Measurements from ENCODE around the gene IFI27.

IFI27 gene

DNA sequence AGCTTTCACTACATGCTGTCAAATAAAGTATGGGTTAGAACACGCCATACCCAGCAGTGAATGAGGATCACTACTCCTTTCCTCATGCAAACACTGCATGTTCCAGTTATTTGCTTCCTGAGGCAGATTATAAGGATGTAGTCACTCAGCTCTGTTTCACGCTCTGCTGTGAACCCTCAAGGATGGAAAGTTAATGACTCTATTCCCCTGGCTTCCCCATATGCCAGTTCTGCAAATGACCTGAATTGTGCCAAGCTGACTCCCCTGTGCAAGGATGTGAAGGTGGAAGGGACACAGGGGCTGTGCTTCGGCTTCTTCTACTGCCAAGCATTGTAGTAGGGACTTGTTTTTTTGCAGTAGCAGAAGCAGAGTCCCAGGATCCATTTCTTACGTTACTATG is 22.6 kb upstream of the IFI27 start:
- no peaks in the 10 kb centered on the region for H3K9me3 ChIP-seq (ENCODE audit: control insufficient read depth, insufficient read depth, low read depth, low read length)
- H3K36me3 ChIP-seq (ENCODE audit: control insufficient read depth in 2 of 2, insufficient read depth in 1 of 2, low read length in 2 of 2) = no peaks in the 10 kb centered on the region
- H3K27ac ChIP-seq (ENCODE audit: extremely low read depth, low read depth, low read length) = no peak overlapping the region
- TF ChIP-seq, protein P1, sequence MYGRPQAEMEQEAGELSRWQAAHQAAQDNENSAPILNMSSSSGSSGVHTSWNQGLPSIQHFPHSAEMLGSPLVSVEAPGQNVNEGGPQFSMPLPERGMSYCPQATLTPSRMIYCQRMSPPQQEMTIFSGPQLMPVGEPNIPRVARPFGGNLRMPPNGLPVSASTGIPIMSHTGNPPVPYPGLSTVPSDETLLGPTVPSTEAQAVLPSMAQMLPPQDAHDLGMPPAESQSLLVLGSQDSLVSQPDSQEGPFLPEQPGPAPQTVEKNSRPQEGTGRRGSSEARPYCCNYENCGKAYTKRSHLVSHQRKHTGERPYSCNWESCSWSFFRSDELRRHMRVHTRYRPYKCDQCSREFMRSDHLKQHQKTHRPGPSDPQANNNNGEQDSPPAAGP (tag by site-specific recombination; IDR thresholded peaks at IDR 0.05) = no peak
- no peak for TF ChIP-seq ZNF654 (tag by site-specific recombination; IDR thresholded peaks at IDR 0.05; ENCODE audit: low read depth)
- TF ChIP-seq, protein P2, sequence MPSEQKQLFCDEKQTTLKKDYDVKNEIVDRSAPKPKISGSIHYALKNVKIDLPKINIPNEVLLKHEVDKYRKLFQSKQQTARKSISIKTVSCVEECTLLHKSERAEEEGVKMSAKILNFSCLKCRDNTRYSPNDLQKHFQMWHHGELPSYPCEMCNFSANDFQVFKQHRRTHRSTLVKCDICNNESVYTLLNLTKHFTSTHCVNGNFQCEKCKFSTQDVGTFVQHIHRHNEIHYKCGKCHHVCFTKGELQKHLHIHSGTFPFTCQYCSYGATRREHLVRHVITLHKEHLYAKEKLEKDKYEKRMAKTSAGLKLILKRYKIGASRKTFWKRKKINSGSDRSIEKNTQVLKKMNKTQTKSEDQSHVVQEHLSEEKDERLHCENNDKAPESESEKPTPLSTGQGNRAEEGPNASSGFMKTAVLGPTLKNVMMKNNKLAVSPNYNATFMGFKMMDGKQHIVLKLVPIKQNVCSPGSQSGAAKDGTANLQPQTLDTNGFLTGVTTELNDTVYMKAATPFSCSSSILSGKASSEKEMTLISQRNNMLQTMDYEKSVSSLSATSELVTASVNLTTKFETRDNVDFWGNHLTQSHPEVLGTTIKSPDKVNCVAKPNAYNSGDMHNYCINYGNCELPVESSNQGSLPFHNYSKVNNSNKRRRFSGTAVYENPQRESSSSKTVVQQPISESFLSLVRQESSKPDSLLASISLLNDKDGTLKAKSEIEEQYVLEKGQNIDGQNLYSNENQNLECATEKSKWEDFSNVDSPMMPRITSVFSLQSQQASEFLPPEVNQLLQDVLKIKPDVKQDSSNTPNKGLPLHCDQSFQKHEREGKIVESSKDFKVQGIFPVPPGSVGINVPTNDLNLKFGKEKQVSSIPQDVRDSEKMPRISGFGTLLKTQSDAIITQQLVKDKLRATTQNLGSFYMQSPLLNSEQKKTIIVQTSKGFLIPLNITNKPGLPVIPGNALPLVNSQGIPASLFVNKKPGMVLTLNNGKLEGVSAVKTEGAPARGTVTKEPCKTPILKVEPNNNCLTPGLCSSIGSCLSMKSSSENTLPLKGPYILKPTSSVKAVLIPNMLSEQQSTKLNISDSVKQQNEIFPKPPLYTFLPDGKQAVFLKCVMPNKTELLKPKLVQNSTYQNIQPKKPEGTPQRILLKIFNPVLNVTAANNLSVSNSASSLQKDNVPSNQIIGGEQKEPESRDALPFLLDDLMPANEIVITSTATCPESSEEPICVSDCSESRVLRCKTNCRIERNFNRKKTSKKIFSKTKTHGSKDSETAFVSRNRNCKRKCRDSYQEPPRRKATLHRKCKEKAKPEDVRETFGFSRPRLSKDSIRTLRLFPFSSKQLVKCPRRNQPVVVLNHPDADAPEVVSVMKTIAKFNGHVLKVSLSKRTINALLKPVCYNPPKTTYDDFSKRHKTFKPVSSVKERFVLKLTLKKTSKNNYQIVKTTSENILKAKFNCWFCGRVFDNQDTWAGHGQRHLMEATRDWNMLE (tag by site-specific recombination; conservative IDR thresholded peaks at IDR 0.05; ENCODE audit: low read depth) = no peak
- TF ChIP-seq, protein P3, sequence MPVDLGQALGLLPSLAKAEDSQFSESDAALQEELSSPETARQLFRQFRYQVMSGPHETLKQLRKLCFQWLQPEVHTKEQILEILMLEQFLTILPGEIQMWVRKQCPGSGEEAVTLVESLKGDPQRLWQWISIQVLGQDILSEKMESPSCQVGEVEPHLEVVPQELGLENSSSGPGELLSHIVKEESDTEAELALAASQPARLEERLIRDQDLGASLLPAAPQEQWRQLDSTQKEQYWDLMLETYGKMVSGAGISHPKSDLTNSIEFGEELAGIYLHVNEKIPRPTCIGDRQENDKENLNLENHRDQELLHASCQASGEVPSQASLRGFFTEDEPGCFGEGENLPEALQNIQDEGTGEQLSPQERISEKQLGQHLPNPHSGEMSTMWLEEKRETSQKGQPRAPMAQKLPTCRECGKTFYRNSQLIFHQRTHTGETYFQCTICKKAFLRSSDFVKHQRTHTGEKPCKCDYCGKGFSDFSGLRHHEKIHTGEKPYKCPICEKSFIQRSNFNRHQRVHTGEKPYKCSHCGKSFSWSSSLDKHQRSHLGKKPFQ (tag by site-specific recombination; IDR thresholded peaks at IDR 0.05) = no peak
- no peak for TF ChIP-seq KLF9 (tag by site-specific recombination; IDR thresholded peaks at IDR 0.05; ENCODE audit: low read depth)
- TF ChIP-seq ZNF785 (tag by site-specific recombination; IDR thresholded peaks at IDR 0.05) = no peak
- no peak for TF ChIP-seq ZNF660 (tag by site-specific recombination; IDR thresholded peaks at IDR 0.05)
- no peak for TF ChIP-seq ZNF423 (tag by site-specific recombination; IDR thresholded peaks at IDR 0.05)
- TF ChIP-seq ZNF211 (tag by site-specific recombination; IDR thresholded peaks at IDR 0.05; ENCODE audit: low read depth) = no peak
- TF ChIP-seq ZNF510 (tag by site-specific recombination; IDR thresholded peaks at IDR 0.05; ENCODE audit: insufficient replicate concordance) = no peak
- no peak for TF ChIP-seq ZNF324 (tag by site-specific recombination; IDR thresholded peaks at IDR 0.05)
- TF ChIP-seq ZNF23 (tag by site-specific recombination; IDR thresholded peaks at IDR 0.05; ENCODE audit: borderline replicate concordance) = no peak
- TF ChIP-seq ZNF112 (tag by site-specific recombination; IDR thresholded peaks at IDR 0.05) = no peak
- no peak for TF ChIP-seq ZNF239 (tag by site-specific recombination; IDR thresholded peaks at IDR 0.05)
- TF ChIP-seq ZNF146 (tag by site-specific recombination; IDR thresholded peaks at IDR 0.05) = no peak
- TF ChIP-seq, protein P4, sequence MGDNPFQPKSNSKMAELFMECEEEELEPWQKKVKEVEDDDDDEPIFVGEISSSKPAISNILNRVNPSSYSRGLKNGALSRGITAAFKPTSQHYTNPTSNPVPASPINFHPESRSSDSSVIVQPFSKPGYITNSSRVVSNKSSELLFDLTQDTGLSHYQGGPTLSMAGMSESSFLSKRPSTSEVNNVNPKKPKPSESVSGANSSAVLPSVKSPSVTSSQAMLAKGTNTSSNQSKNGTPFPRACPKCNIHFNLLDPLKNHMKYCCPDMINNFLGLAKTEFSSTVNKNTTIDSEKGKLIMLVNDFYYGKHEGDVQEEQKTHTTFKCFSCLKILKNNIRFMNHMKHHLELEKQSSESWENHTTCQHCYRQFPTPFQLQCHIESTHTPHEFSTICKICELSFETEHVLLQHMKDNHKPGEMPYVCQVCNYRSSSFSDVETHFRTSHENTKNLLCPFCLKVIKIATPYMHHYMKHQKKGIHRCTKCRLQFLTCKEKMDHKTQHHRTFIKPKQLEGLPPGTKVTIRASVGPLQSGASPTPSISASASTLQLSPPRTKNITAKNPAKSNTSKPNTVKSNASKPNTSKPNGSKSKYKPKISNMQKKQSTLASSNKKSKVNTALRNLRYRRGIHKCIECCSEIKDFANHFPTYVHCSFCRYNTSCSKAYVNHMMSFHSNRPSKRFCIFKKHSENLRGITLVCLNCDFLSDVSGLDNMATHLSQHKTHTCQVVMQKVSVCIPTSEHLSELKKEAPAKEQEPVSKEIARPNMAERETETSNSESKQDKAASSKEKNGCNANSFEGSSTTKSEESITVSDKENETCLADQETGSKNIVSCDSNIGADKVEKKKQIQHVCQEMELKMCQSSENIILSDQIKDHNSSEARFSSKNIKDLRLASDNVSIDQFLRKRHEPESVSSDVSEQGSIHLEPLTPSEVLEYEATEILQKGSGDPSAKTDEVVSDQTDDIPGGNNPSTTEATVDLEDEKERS (tag by site-specific recombination; IDR thresholded peaks at IDR 0.05) = no peak
- TF ChIP-seq SP2 (tag by site-specific recombination; IDR thresholded peaks at IDR 0.05) = no peak
- TF ChIP-seq ZNF792 (tag by site-specific recombination; IDR thresholded peaks at IDR 0.05) = no peak
- no peak for TF ChIP-seq ZNF148 (tag by site-specific recombination; IDR thresholded peaks at IDR 0.05; ENCODE audit: borderline replicate concordance)
- TF ChIP-seq ZNF133 (tag by site-specific recombination; IDR thresholded peaks at IDR 0.05) = no peak
- H3K4me3 ChIP-seq (ENCODE audit: low read depth, low read length) = no peak overlapping the region
- ChIA-PET CTCF (interaction anchor here (1.7 kb wide), 1 partner anchor 93 kb away, joined by 3 read pairs; no protein-coding TSS in a partner anchor), POLR2A (no interaction called here)
- H3K4me1 ChIP-seq (ENCODE audit: control insufficient read depth, insufficient read depth, low read length) = no peaks in the 10 kb centered on the region

All from HEK293 (cell line).